HG03095 (cell line): ENCODE results near the gene PSMD4.
A peak's percentile ranks its signal among the peaks of the same experiment; 100 is the strongest.
"Not testable (repeated sequence)": the region's sequence is repeated elsewhere in the genome, so short reads cannot be mapped to it uniquely, and the experiment has no call there.

Experiments used
- ATAC-seq: cut with Tn5 transposase; IDR thresholded peaks from one replicate; pipeline ENCODE4 v1.9.1; 2021; ENCODE audit warnings: moderate library complexity; ENCODE audit not compliant: unreplicated experiment

The PSMD4 gene

GRCh38 chr1:151267760-151268159, 13.2 kb downstream of the PSMD4 start:
- no peak for ATAC-seq

DNA sequence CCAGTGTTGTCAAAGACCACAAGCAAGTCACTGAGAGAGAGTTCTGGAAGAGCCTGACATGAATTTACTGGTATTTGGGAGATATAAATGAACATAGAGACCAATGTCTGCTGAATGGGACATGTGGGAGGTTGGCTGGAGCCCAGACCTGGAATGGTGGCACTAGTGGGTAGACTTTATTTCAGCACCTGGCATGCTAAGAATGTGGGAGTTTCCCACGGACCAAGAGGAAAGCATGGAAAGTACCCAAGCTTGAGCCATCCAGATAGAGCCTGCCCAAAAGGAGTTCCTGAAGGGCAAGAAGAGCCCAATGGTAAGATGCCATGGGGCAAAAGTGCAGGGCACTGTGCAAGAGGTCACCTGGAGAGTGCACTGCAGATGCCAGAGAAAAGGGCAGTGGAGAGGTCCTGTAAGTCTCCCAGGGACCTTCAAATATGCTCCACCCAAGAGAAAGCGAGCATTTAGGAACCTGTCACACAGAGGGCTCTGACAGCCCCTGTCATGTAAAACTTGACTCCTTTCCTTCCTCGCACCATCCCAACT, 19.5 kb downstream of the PSMD4 start:
- no peak for ATAC-seq

GRCh38 chr1:151275341-151275740, 20.8 kb downstream of the PSMD4 start:
- not testable (repeated sequence) for ATAC-seq

GRCh38 chr1:151277249-151277648, 22.7 kb downstream of the PSMD4 start:
- no peak for ATAC-seq

DNA sequence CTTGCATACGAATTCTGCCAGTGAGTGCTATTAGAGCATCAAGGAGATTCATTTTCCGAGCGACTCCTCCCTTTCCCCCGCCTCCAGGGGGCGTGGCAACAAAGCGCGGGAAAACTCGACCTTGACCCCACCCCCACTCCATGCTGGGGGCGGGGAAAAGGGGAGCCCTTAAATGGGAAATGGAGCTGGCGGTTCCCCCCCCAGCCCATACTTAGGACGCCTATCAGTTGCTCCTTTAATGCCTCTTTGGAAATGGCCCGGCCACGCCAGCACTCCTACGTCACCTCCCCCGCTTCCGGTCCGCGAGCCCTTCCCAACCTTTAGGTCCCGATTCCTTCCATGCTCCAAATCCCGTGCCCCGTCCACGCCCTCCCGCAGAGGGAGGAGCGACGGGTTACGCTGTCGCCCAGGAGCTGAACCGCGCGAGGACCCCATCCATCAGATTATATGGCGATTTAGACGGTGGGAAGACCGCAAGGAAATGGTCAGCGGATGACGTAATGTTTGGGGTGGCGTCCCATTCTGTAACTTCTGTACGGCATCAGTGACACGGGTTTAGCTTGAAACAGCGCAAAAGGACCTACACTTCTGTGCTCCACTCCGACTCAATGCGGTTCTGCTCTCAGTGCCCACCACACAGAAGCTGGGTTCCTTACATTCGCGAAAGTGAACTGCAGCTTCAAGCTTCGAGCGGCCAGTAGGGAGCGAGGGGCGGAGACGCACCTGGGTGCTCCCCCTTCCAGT, 26.9 kb downstream of the PSMD4 start:
- ATAC-seq: peak; percentile 30

- ATAC-seq: peak; percentile 76
Measured at GRCh38 chr1:151281969-151282882, 27.7 kb downstream of the PSMD4 start, which contains the start of gene ZNF687. ZNF687 (plus strand) TSS chr1:151282299; CDS start chr1:151286292, 3,993 bp downstream.

GRCh38 chr1:151282883-151283725, 28.6 kb downstream of the PSMD4 start:
- ATAC-seq: no peak

DNA sequence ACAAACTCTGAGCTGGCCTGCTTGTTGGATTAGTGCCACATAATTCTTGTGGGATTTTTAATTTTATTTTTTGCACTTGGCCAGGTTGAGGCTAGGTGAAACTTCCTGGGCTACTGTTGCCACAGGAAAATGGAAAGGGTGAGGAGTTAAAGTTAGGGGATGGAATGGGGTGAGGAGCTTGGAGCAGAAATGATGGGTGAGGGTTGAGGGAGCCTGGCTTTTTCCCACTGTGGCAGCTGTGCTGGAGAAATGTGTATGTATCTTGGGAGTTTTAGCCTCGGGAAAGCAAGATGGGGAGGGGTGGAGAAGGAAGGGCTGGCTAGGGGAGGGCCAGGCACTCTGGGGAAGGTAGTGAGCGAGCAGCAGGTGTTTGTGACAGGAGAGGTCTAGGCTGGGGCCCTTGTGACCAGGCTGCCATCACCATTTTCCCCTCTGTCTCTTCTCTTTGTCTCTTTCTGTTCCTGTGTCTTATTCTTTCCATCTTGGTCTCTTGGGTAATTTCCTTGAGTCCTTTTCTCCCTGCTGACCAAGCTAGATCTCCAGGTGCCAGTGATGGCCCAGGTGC, 29.6 kb downstream of the PSMD4 start:
- ATAC-seq: no peak

- ATAC-seq: no peak
Measured at GRCh38 chr1:151286619-151287340, 32.2 kb downstream of the PSMD4 start.

DNA sequence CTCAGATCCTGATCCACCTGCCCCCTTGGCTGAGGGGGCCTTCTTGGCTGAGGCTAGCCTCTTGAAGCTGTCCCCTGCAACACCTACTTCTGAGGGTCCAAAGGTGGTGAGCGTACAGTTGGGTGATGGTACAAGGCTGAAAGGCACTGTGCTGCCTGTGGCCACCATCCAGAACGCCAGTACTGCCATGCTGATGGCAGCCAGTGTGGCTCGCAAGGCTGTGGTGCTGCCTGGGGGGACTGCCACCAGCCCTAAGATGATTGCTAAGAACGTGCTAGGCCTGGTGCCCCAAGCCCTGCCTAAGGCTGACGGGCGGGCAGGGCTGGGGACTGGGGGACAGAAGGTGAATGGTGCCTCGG, 32.8 kb downstream of the PSMD4 start:
- no peak for ATAC-seq

DNA sequence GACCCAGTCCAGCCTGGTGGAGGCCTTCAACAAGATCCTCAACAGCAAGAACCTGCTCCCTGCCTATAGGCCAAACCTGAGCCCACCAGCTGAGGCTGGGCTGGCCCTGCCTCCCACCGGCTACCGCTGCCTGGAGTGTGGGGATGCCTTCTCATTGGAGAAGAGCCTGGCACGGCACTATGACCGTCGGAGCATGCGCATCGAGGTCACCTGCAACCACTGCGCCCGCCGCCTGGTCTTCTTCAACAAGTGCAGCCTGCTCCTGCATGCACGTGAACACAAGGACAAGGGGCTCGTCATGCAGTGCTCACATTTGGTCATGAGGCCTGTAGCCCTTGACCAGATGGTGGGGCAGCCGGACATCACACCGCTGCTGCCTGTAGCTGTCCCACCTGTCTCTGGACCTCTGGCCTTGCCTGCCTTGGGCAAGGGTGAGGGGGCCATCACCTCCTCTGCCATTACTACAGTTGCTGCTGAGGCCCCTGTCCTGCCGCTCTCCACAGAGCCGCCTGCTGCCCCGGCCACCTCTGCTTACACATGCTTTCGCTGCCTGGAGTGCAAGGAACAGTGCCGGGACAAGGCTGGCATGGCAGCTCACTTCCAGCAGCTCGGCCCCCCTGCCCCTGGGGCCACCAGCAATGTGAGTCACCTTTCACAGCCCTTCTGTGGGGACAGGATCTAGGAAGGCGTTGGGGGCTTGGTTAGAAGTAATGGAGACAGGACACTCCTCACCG, 33.4 kb downstream of the PSMD4 start:
- no peak for ATAC-seq

DNA sequence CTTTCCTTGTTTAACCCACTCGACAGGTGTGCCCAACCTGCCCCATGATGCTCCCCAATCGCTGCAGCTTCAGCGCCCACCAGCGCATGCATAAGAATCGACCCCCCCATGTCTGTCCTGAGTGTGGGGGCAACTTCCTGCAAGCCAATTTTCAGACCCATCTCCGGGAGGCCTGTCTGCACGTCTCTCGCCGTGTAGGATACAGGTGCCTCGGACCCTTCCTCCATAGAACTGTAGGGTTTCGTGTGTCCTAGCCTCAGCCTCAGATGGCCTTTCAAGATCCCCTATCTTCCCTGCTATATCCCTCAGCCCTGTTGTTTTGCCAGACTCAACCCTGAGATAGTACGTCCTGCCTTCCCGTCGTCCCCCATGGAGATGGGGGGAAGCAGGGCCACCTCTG, 34.0 kb downstream of the PSMD4 start:
- ATAC-seq: no peak

DNA sequence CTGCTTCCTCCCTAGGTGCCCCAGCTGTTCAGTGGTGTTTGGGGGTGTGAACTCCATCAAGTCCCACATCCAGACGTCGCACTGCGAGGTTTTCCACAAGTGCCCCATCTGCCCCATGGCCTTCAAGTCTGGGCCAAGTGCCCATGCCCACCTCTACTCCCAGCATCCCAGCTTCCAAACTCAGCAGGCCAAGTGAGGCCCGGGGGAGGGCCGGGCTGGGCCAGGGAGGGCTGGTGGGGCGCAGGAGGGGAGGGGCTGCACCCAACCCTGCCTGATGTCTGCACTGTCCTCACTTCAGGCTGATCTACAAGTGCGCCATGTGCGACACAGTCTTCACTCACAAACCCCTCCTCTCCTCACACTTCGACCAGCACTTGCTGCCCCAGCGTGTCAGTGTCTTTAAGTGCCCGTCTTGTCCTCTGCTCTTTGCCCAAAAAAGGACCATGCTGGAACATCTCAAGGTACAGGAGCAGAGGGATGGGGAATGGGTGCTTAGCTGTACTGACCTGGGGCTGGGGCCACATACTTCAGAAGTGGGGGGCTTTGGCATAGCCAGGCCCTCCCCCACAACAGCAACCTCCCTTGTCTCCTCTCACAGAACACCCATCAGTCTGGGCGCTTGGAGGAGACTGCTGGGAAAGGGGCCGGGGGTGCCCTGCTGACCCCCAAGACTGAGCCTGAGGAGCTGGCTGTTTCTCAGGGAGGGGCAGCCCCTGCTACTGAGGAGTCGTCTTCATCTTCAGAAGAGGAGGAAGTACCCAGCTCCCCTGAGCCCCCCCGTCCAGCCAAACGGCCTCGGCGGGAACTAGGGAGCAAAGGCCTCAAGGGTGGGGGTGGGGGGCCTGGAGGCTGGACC, 34.8 kb downstream of the PSMD4 start:
- ATAC-seq: no peak

GRCh38 chr1:151289991-151290708, 35.6 kb downstream of the PSMD4 start:
- no peak for ATAC-seq

- ATAC-seq: no peak
Measured at GRCh38 chr1:151290709-151291303, 36.3 kb downstream of the PSMD4 start.

- ATAC-seq: no peak
Measured at GRCh38 chr1:151292207-151293030, 37.9 kb downstream of the PSMD4 start.
